ENCODE data around the gene DCAF4.

DNA sequence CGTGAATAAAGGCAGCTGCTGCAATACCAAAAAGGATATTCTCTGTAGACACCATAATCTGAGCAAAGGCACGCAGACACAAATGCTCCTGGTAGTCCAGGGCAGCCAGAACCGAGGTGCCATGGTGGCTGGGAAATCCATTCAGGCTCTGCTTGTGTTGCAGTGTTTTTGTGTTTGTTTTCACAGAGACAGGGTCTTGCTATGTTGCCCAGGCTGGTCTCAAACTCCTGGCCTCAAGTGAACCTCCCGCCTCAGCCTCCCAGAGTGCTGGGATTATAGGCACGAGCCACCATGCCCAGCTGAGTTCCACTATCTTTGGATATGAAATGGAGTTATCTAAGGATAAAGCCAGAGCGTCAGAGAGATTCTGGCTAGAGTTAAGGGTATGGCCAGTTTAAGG, 39.8 kb downstream of the DCAF4 start:
- TF ChIP-seq, protein P1, sequence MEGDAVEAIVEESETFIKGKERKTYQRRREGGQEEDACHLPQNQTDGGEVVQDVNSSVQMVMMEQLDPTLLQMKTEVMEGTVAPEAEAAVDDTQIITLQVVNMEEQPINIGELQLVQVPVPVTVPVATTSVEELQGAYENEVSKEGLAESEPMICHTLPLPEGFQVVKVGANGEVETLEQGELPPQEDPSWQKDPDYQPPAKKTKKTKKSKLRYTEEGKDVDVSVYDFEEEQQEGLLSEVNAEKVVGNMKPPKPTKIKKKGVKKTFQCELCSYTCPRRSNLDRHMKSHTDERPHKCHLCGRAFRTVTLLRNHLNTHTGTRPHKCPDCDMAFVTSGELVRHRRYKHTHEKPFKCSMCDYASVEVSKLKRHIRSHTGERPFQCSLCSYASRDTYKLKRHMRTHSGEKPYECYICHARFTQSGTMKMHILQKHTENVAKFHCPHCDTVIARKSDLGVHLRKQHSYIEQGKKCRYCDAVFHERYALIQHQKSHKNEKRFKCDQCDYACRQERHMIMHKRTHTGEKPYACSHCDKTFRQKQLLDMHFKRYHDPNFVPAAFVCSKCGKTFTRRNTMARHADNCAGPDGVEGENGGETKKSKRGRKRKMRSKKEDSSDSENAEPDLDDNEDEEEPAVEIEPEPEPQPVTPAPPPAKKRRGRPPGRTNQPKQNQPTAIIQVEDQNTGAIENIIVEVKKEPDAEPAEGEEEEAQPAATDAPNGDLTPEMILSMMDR (IDR thresholded peaks at IDR 0.05) = no peak
- TF ChIP-seq POLR2A (IDR thresholded peaks at IDR 0.05) = no peak

Data from adrenal gland (tissue), 5 donors.